Amygdala (tissue), 56 donors: ENCODE data around the gene PTAFR.

ENCODE experiments used
- DNase-seq, 56 donors: peaks; one replicate each; lab custom pipeline; 2025; lab: John Stamatoyannopoulos, UW

Gene PTAFR, protein sequence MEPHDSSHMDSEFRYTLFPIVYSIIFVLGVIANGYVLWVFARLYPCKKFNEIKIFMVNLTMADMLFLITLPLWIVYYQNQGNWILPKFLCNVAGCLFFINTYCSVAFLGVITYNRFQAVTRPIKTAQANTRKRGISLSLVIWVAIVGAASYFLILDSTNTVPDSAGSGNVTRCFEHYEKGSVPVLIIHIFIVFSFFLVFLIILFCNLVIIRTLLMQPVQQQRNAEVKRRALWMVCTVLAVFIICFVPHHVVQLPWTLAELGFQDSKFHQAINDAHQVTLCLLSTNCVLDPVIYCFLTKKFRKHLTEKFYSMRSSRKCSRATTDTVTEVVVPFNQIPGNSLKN

DNA sequence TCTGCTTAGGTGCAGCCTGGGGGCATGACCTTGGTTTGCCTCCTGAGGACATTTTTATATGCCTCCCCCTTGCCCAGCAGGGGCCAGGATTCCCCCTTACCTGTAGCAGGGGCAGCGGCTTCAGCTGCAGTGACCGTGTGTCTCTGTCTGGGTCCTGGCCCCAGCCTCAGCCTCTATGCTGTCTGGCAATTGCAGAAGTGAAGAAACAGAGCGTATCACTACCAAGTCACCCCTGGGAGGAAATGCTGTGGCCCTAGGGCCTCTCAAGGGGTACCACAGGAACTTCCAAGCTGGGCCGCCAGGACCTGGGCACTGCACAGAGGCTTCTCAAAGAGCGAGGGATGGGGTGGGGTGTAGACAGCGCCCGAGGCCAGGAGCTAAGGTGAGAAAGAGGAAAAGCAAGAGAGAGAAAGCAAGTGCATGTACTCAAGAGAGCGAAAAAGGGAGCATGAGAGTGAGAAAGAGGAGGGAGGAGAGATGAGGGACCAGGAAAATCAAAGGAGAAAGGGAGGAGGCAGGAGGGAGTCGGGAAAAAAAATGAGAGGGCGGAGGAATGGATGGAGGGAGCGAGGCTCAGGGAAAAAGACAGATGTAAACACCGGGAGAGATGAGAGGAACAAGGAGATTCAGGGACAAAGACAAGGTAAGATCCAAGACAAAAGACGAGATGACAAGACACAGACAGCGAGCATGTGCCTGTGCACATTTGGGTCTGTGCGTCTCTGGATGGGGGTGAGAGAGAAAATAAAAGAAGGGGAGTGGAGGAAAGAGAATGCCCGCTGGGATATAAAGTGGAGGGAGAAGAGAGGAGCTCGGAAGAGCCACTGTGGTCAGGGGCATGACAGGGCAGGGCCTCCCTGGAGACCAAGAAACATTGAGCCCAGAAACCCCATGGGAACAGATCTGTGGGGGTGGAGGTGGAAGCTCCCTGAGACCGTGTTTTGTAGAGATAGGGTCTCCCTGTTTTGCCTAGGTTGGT is at the start of gene PTAFR:
PTAFR (minus strand) TSS at position 199 of the 979 bp plus-strand sequence. CDS start 25,669 bp downstream, outside the sequence.
- peak in 1 of 56 donors; percentile 30 for DNase-seq

DNA sequence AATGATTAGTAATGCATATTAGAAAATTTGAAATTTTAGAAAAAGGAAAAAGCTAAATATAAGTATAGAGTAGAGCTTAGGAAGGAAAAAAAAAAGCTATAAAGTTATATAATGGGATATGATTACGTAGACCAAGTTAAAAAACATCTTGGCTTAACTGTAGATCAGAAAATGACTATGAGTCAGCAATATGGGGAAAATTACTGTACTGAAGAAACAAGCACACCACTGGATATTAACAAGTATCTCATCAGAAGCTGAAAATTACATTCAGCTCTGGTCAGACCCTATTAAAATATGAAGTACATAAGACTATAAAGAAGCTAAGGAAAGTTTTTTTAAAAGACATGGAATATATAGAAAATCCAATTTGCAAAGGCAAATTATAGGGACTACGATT is 36.8 kb upstream of the PTAFR start:
- DNase-seq: no peak

DNA sequence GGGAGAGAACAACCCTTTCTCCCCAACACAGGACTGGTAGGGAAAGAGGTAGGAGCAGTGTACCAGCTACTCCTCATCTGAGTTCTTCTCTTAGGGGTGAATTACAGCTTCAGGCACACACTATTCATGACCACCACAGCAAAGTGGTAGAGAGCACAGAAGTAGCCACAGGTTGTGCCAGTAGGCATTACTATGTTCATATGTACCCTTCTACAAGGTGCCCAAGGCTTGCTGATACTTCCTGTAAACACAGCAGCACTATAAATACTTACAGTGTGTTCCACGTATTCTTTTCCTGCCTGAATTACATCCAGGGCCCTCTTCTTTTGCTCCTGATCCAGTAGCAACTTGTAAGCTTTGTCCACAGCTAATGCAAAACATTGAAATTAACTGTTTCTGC is 33.2 kb upstream of the PTAFR start:
- no peak for DNase-seq

DNA sequence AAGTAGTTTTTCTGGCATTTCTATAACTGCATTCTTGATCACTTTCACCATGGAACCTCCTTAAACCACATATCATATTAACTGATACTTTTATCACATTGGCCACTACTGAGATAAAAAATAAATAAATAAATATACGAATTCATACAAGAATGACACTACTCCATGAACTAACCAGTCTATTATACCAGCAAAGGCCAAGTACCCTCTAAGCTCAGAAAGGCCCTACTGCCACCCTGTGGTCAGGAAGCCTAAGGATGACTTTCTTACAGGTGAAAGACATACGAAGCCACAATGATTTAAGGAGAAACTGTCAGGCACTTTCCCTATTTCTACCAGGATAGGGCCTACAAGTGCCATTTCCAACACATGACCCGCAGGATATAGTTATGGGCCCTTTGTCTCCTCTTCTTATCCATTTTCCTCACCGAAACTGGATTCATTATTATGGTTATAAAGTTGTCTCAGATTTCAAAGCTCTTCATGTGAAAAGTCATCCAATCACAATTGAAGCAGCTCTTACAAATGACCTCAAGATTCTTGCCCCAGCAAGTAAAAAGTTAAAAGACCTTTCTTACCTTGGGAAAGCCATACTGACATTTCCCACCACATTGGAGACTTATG is 32.4 kb upstream of the PTAFR start:
- peak in 44 of 56 donors; percentile 1 to 87 (median 29) for DNase-seq

DNA sequence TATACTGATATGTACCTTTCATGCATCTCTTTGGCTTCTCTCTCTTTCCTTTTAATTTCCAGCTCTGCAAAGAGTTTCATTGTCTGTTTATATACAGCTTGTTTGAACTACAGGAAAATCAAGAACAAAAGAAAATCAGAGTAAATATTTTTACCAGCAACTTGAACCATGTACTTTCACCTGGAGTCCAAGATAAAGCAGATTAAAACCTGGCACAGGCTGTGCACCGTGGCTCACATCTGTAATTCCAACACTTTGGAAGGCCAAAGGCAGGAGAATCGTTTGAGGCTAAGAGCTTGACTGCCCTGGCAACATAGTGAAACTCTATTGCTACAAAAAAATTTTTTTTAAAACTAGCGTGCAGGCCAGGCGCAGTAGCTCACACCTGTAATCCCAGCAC is 28.8 kb upstream of the PTAFR start:
- DNase-seq: no peak

DNA sequence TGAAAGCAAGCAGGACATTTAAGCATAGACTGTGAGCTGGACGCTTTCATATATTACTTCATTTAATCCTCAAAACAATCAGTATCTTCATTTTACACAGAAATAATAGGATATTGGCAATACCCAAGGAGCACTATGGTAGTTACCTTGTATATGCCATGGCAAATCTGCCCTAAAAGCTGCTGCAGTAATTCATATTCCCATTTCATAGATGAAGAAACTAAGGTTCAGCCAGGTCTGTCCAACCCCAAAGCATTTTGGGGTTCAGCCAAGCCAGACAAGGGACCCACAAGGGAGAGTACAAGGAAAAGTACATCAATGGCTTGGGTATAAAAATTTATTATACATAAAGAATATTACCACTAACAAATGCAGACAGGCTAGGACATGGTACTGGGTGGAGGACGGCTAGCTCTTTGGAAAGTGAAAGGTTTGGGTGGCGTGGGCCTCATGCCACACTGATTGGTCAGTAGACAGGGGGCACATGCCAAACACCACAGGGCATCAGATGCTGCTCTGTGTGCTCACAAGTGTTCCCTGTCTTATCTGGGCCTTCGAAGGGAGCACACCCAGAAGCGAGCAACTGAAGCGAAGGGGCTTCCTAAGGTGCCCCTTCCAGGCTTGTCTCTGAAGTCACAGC is 23.9 kb upstream of the PTAFR start:
- no peak for DNase-seq

DNA sequence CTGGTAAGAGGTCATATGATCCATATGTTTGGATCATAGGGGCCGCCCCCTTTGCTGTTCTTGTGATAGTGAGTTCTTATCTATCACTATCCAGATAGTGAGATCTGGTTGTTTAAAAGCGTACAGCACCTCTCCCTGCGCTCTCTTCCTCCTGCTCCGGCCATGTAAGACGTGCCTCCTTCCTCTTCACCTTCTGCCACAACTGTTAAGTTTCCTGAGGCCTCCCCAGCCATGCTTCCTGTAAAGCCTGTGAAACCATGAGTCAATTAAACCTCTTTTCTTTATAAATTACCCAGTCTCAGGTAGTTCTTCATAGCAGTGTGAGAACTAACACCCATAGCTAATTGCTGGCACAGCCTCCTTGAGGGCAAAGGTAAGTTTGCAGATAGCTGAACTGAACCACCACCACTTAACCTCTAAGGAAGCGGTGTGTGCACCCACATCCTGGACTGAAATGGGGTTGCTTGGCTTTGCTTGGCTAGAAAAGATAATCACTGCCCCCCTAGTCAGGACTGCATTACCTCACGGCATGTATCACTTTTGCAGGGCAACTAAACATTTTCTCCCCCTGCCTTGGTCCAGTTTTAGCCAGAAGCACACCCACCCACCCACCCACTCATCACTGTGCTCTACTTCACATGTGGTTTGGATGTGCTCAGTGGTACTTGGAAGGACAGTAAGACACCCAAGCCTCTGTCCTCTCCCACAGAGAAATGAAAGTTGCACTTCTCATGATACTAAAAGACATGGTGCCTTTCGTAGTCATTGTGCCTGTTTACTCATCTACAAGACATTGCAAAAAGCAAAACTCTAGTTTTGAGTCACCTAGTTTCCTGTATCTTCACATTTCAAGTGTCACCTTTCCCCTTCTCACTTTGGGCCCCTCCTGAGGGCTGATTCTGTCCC is 23.1 kb upstream of the PTAFR start:
- no peak for DNase-seq

DNA sequence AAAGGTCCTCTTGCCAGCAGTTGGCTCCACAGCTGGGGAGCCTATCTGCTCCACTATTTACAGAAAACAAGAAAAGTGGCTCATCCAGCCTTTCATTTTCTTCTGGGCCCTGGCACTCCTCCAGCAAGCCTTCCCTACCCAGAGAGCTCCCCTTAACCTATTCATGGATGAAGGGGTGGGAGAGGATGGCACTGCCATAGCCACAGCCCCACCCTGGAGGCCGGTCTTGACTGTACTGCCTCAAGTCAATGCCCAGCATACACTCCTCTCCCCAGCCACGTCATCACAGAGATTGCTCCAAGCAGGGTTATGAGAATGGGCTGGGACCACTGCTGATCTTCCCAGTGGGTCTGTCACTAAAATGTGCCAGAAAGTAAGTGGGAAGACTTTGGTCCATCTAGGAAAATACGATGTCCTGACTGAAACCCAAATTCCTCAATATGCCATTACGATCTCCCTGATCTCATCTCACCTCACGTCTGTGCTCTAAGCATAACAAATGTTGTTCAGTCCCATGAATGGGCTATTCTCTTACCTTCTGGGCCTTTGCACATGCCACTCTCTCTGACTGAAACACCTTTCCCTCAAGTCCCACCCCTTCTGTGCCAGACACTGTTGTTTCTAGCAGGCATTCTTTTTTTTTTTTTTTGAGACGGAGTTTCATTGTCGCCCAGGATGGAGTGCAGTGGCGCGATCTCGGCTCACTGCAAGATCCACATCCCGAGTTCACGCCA is 21.4 kb upstream of the PTAFR start:
- DNase-seq: no peak

DNA sequence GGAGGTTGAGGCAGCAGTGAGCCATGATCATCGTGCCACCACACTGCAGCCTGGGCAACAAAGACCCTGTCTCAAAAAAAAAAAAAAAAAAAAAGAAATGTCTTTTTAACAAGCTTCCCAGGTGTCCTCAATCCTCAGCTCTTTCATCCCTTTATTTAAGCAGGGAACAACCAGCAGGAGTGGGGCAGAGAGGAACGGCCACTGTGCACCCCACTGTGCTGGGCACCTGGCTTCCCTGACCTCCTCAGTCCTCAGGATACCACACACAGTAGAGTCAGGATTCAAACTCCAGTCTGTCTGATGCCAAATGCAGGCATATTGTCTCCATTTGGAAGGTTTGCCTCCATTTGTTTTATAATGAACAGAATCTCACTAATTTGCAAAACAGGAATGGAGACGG is 19.8 kb upstream of the PTAFR start:
- no peak for DNase-seq

DNA sequence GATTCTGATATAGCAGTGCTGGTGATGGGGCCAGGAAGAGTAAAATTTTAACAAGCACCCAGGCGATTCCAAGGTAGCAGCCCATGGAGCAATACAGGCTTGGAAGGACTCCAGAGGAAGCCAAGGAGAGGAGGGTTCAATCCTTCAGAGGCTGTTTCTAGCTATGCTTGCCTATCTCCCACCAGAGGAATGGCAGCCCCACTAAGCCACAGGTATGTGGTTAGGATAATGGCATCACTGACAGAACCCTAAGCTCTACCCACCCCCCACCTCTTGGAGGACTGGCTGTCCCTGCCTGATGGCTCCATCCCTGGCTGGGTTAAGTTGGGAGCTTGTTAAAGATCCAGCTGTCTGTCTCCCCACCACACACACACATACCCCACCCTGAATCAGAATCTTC is 19.3 kb upstream of the PTAFR start:
- no peak for DNase-seq

DNA sequence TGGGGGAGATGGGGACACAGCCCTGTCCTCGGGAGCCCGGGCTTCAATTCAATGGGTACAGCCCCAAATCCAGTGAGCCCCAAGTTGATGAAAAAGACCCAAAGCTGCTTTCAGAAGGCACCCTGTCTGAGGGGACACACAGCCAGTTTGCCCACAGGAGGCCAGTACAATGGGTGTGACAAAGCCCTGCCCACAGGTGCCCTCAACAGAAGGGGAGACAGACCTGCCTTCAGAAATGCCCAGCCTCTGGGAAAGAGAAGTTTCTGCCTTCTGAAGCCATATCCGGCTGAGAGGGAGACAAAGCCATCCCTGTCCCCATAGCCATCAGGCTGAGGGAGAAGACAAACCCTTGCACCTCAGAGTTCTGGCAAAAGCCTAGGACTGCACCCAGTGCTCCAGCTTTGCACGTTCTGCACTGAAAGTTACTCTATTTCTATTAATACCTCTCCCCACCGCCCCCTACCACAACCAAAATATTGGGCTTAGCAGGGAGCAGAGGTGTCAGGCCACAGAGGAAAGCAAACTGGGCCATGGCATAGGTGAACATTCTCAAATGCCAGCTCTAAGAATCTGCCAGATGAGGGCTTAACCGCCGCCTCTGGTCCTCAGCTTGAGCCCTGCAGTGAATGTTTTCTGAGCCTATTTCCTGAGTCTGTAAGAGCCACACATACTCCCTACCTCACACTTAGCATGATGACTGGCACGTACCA is 18.0 kb upstream of the PTAFR start:
- no peak for DNase-seq

DNA sequence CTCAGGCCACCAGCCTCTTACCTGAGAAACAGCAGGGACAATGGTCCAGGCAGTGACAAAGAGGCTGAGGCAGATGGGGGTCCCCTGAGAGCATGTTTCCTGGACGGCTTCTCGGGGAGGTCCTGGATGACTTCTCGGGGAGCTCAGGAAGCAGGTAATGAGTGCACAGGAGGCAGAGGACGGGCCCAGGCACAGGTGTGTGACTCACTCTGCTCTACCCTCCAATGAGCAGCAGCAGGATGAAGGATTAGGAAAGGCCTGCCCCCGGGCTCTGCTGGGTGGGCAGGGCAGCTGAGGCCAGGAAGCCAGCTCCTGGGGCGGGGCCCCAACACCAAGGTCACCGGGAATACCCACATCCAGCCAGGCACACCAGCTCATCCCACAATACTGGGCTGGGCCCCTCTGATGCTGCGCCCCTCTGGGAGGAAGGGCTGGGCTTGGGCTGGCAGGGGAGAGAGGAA is 17.2 kb upstream of the PTAFR start:
- DNase-seq: no peak

DNA sequence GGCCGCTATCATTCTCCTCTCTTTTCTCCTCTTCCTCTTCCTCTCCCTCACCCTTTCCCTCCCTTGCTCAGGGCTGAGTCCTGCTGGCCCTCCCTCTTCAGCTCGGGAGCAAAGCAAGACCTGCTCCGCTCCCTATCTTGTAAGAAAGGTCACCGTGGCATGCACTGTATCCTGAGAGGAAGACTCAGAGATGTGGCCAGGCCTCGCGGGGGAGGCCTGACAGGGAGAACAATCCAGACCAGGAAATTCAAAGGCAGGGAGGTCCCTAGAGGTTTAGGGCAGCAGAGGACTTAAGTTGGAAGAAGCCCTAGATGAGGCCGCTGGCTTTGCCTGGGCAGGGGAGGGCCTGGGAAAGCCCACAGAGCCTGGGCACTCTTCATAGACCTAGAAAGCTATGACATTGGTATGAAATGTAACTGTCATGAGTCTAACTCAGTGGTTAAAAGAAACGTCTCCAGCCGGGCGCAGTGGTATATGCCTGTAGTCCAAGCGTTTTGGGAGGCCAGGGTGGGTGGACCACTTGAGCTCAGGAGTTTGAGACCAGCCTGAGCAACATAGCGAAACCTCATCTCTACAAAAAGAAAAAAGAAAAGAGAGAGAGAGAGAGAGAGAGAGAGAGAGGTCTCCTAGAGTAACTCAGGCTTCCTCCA is 14.6 kb upstream of the PTAFR start:
- DNase-seq: no peak

DNA sequence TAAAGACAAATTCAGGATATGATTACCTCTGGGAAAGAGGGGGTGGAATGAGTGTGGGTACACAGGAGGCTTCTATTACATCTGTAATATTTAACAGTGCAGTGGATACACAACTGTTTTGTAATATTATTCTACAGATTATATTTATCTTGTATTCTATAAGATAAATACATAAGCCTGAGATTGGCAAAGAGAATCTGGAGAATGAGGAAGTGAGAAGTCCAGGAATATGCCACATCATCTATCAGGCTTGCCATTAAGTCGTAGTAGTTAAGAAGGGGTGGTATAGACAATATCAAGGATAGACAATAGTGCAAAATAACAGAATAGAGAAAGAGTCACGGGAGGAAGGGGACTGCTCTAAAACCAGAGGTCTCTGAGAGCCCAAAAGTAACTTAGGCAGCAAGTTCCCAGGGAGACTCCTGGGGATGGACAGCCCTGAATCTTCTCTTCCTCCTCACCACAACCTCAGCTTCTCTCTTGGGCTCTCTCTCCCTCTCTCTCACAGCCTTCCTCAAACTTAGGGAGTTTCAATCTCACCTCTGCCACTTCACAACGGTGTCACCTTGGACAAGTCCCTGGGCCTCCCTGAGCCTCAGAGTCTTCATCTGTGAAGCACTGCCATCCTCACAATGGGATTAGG is 14.0 kb upstream of the PTAFR start:
- DNase-seq: no peak

DNA sequence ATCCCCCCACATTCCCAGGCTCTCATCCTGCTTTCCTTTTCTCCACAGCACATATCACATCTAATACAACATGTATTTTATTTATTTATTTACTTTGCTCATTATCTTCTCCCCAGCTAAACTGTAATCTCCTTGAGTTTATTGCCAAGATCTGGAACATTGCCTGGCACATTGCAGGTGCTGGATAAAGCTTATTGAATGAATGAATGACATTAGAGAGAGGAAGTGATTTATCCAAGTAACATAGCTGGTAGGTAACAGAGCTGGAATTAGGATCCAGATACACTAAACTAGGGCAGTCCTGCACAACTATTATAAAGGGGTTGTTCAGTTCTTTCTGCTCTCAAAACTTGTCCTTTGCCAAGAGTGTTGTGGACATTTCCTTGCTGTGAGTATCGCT is 8.6 kb upstream of the PTAFR start:
- no peak for DNase-seq

DNA sequence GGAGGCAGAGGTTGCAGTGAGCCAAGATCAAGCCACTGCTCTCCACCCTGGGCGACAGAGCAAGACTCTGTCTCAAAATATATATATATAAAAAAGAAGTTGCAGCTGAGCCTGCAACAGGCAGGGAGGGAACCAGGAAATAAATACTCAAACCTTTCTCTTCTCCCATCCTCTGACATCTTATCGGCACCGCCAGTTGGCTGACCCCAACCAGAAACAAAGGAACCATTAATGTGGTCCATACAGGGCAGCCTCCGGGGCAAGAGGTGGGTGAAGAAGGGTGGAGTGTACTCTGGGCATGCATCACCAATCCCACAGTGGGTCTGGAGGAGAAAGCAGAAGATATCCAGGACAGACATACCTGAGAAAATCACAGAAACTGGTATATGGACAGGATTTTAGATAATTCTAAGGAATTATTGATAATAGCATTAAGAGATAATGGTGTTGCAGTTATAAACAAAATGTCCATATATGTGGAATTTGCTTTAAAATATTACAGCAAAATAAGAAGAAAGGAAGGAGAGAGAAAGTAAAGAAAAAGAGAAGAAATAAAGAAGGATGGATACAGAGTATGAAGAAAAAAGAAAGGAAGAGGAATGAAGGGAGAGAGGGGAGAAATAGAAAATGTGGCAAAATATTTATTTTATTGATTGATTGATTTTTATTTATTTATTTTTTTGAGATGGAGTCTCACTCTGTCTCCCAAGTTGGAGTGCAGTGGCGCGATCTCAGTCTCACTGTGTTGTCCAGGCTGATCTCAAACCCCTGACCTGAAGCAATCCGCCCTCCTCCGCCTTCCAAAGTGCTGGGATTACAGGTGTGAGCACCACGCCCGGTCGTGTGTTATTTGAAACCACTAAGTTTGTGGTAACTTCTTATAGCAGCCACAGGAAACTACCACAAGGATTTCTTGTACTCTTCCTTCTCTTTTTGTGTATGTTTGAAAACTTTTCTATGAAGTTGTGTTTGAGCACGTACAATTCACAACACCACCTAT is 4.1 kb upstream of the PTAFR start:
- DNase-seq: no peak
